CD1c-positive myeloid dendritic cell (primary cell): ENCODE data around the gene IFI27L1.

Experiments
- DNase-seq: peaks from one replicate; pipeline ENCODE4 v3.0.0-alpha.2; 2016; ENCODE audit errors: extremely low spot score

IFI27L1 gene

GRCh38 chr14:94113908-94114588 is 32.9 kb downstream of the IFI27L1 start:
- DNase-seq: no peak

- no peak for DNase-seq
Measured at GRCh38 chr14:94114589-94115057, 33.5 kb downstream of the IFI27L1 start.

GRCh38 chr14:94115058-94115591 is 34.0 kb downstream of the IFI27L1 start:
- peak; percentile 7 for DNase-seq

GRCh38 chr14:94115631-94116030 is 34.5 kb downstream of the IFI27L1 start:
- no peak for DNase-seq

GRCh38 chr14:94116701-94117100 is 35.6 kb downstream of the IFI27L1 start:
- no peak for DNase-seq

- no peak for DNase-seq
Measured at GRCh38 chr14:94117856-94118255, 36.7 kb downstream of the IFI27L1 start.

- no peak for DNase-seq
Measured at GRCh38 chr14:94119071-94119470, 38.0 kb downstream of the IFI27L1 start.

- DNase-seq: no peak
Measured at GRCh38 chr14:94120667-94121340, 39.7 kb downstream of the IFI27L1 start.

GRCh38 chr14:94121485-94121884 is 40.4 kb downstream of the IFI27L1 start:
- DNase-seq: no peak

GRCh38 chr14:94122438-94122837 is 41.3 kb downstream of the IFI27L1 start:
- no peak for DNase-seq

GRCh38 chr14:94123296-94123695 is 42.2 kb downstream of the IFI27L1 start:
- DNase-seq: no peak

- DNase-seq: no peak
Measured at GRCh38 chr14:94123868-94124267, 42.8 kb downstream of the IFI27L1 start.

GRCh38 chr14:94124582-94125377 is 43.7 kb downstream of the IFI27L1 start:
- DNase-seq: no peak

GRCh38 chr14:94125659-94126418 is 44.7 kb downstream of the IFI27L1 start:
- no peak for DNase-seq

- no peak for DNase-seq
Measured at GRCh38 chr14:94126419-94126677, 45.2 kb downstream of the IFI27L1 start.

- no peak for DNase-seq
Measured at GRCh38 chr14:94126800-94127199, 45.7 kb downstream of the IFI27L1 start.

GRCh38 chr14:94127330-94127729 is 46.2 kb downstream of the IFI27L1 start:
- no peak for DNase-seq

GRCh38 chr14:94128216-94128839 is 47.2 kb downstream of the IFI27L1 start:
- no peak for DNase-seq

- peak; percentile 82 for DNase-seq
Measured at GRCh38 chr14:94129111-94129757, 48.1 kb downstream of the IFI27L1 start, which contains the start of gene IFI27L2. TSS of gene IFI27L2 (minus strand) at chr14:94129604. CDS start at chr14:94129564, 40 bp downstream.

- DNase-seq: peak; percentile 67
Measured at GRCh38 chr14:94129758-94130414, 48.8 kb downstream of the IFI27L1 start.
